ENCODE measurements around the gene DDX1. TPM values are rescaled to one million over a fixed set of nuclear protein-coding genes. Genes with fewer than 3 reads are reported as not detected.

The DDX1 gene
- total RNA-seq, 1 donor from 2014 or later: 77.0 TPM

GRCh38 chr2:15584767-15585469 is 6.8 kb upstream of the DDX1 start:
- TF ChIP-seq CTCF (conservative IDR thresholded peaks at IDR 0.05; ENCODE audit: low read depth, low read length): no peak
- H3K4me3 ChIP-seq (ENCODE audit: low read depth, low read length): no peak overlapping the region
- no peak for DNase-seq (ENCODE audit: low read depth)

GRCh38 chr2:15588329-15588919 is 3.2 kb upstream of the DDX1 start:
- no peak for DNase-seq (ENCODE audit: low read depth)
- TF ChIP-seq CTCF (conservative IDR thresholded peaks at IDR 0.05; ENCODE audit: low read depth, low read length): peak; percentile 85
- no peak overlapping the region for H3K4me3 ChIP-seq (ENCODE audit: low read depth, low read length)

- peak overlapping the region; percentile 69 for H3K4me3 ChIP-seq (ENCODE audit: low read depth, low read length)
- DNase-seq (ENCODE audit: low read depth): no peak
- no peak for TF ChIP-seq CTCF (conservative IDR thresholded peaks at IDR 0.05; ENCODE audit: low read depth, low read length)
Measured at GRCh38 chr2:15591373-15591691, 336 bp upstream of the DDX1 start.

GRCh38 chr2:15593327-15593705 is 1.6 kb downstream of the DDX1 start:
- TF ChIP-seq CTCF (conservative IDR thresholded peaks at IDR 0.05; ENCODE audit: low read depth, low read length): no peak
- no peak for DNase-seq (ENCODE audit: low read depth)
- H3K4me3 ChIP-seq (ENCODE audit: low read depth, low read length): peak overlapping the region; percentile 69

- no peak for TF ChIP-seq CTCF (conservative IDR thresholded peaks at IDR 0.05; ENCODE audit: low read depth, low read length)
- no peak for DNase-seq (ENCODE audit: low read depth)
Measured at GRCh38 chr2:15594291-15595256, 2.9 kb downstream of the DDX1 start.

GRCh38 chr2:15595342-15595905 is 3.8 kb downstream of the DDX1 start:
- no peak overlapping the region for H3K4me3 ChIP-seq (ENCODE audit: low read depth, low read length)
- no peak for TF ChIP-seq CTCF (conservative IDR thresholded peaks at IDR 0.05; ENCODE audit: low read depth, low read length)
- no peak for DNase-seq (ENCODE audit: low read depth)

More at GRCh38 chr2:15594291-15595256, 2.9 kb downstream of the DDX1 start:
- H3K4me3 ChIP-seq (ENCODE audit: low read depth, low read length): no peak overlapping the region

All from epithelial cell of proximal tubule (primary cell).